Motor neuron (in vitro differentiated cells): ENCODE data around the gene GLMN. TPM values are rescaled to one million over a fixed set of nuclear protein-coding genes. Genes with fewer than 3 reads are reported as not detected.
"Not testable (repeated sequence)": the region's sequence is repeated elsewhere in the genome, so short reads cannot be mapped to it uniquely, and the experiment has no call there.

Source experiments
- ATAC-seq, 8 experiments: fragments of 200-7000 bp; cut with Tn5 transposase; replicated peaks in 6 of 8; 2 replicates each; pipeline ENCODE4 v1.8.0; 2021; ENCODE audit warnings: mild to moderate bottlenecking in 8 of 8, moderate library complexity in 8 of 8
- H3K27ac ChIP-seq, 2 donors: fragments of 250-450 bp; sonication (Bioruptor Pico); 2 replicates each; pipeline ENCODE4 v1.9.0; 2021; ENCODE audit warnings: antibody characterized with exemption in 2 of 2, mild to moderate bottlenecking in 2 of 2, moderate library complexity in 1 of 2
- H3K4me1 ChIP-seq, 2 donors: fragments of 250-450 bp; sonication (Bioruptor Pico); replicated peaks in 1 of 2; 2 replicates each; pipeline ENCODE4 v1.6.1; 2021; ENCODE audit warnings: antibody characterized with exemption in 2 of 2, mild to moderate bottlenecking in 2 of 2, moderate library complexity in 1 of 2
- H3K4me3 ChIP-seq, 5 donors: fragments of 250-450 bp; sonication (Bioruptor Pico); 2 replicates each; pipeline ENCODE4 v1.9.0; 2021; ENCODE audit warnings: antibody characterized with exemption in 5 of 5, mild to moderate bottlenecking in 5 of 5, moderate library complexity in 4 of 5
- WGBS, 10 experiments: fragments of 450-650 bp; shearing (Covaris generic); methylation state at CpG; one replicate each; pipeline ENCODE4 v1.0.0; 2022; 5-methylcytosine and 5-hydroxymethylcytosine counted together
- in situ Hi-C, 9 experiments: fragments of 400-800 bp; cut with MboI; loops; one replicate each; pipeline ENCODE4 v1.15.0; 2021; ENCODE audit warnings: low sequenced_read_pairs in 9 of 9, low pct_unique_long_range_greater_than_20kb in 2 of 9; ENCODE audit not compliant: unreplicated experiment in 9 of 9
- total RNA-seq, 8 experiments: library from RNA; unstranded; fragments of 300-600 nt; gene quantifications; 2 replicates each; pipeline versions ENCODE4 v1.2.3 to v1.2.4, GENCODE V29; 2022

GLMN gene
- total RNA-seq, 8 experiments from 2014 or later = 10.7 to 32.1 (median 20.9) TPM

DNA sequence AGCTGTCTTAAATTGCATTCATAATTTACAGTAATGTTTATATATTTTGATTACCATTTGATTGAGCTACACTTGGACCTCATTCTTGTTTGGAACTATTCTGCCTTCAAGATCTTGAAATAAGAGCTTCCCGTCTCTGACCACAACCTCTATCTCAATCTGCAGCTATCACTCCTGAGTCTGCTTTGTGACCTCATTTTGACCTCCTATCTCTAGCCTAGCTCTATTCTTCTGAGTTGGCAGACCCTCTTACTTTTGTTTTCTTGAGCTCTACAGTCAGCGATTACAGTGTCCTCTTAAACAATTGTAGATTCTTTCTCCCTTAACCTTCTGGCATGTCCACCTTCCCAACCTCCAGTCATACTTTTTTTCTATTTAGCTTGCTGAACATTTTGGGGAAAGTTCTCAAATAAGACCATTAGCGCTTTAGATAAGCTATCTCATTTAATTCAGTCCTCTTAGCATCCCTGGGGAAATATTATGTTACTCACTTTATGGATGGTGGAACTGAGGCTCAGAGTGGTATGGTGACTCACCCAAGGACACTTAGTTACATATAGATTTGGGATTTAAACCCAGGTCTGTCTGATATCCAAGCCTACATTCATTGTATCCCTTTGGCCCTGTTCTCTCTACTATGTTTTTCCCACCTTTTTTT, 19.2 kb upstream of the GLMN start:
- no peak for ATAC-seq
- Histone ChIP-seq H3K4me1 (no peaks in the 10 kb centered on the region), H3K27ac (no peak overlapping the region), H3K4me3 (no peak overlapping the region)
- 62 to 100% (median 86%) methylated on average over 1 to 3 of the region's 3 CpGs for WGBS, 10 experiments
- in situ Hi-C loops = loop anchor here in 3 of 9 experiments (25.0 kb wide), 1 partner anchor 294 kb away; no protein-coding TSS in a partner anchor

DNA sequence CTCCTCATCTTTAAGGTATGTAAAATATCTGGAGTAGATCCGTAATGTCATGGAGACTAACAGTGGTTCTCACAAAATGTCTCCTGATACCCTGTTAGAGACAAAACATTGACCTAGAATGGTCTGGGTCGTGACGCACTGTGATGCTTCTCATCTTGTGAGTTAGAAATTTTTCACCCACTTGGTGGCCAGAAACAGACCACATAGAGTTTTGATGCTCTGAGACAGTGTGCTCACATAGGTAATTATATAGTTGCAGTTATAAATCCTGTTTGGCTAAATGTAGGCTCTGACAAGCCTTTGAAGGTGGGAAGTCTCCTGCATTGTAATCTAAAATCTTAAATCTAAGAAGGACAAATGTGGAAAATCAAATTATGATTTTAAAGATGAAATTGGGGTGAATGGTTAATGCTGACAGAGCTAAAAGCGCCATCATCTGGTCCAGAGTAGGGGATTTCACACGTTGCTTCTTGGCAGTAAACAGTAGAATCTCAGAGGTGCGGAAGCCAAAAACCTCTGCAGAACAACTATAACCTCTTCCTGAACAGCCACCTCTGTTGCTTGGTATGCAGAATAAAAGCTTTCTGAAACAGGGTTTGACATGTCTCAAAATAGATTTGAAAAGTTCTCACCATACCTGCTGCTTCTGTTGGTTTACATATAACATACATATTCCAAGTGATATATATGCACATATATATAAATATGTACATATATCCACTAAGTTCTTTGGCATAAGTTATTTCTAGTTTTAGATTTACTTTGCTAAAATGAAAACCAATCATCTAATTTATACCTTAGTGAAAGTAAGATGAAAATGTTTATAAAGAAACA, 17.2 kb upstream of the GLMN start:
- no peaks in the 10 kb centered on the region for H3K4me1 ChIP-seq
- in situ Hi-C loops = loop anchor here in 3 of 9 experiments (25.0 kb wide), 1 partner anchor 296 kb away; no protein-coding TSS in a partner anchor
- ATAC-seq = peak in 3 of 8 experiments; percentile 52 to 97 (median 56)
- H3K27ac ChIP-seq = no peak overlapping the region
- H3K4me3 ChIP-seq = no peak overlapping the region
- WGBS, 10 experiments = 87 to 100% (median 89%) methylated on average over 1 to 6 of the region's 6 CpGs; no CpG with 5 or more reads in 1 of the 10 experiments

GRCh38 chr1:92314024-92314423, 15.2 kb upstream of the GLMN start:
- in situ Hi-C loops = loop anchor here in 4 of 9 experiments (5.0 to 25.0 kb wide), 2 partner anchors 288 to 298 kb away; no protein-coding TSS in a partner anchor
- Histone ChIP-seq H3K27ac (no peak overlapping the region), H3K4me1 (no peaks in the 10 kb centered on the region), H3K4me3 (no peak overlapping the region)
- no peak for ATAC-seq
- WGBS, 10 experiments = 89 to 100% (median 100%) methylated on average over 1 of the region's 1 CpG; no CpG with 5 or more reads in 1 of the 10 experiments

DNA sequence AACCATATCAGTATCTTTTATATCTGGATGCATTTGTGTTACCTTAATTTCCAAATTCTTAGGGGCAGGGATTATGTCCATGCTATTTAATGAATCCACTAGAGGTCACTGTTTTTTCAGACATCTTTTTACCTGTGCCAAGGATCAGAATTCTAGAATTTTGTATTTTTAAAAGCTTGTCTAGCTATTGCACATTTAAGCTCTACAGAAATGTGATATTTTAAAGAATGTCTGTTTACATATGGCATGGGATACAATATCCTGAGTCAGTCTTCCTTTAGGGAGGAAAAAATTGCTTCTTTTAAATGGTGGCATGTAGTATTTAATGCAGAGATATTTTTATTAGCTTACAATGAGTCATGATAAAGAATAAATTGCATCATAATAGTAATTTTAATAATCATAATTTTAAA, 11.4 kb upstream of the GLMN start:
- Histone ChIP-seq H3K27ac (no peak overlapping the region), H3K4me3 (no peak overlapping the region), H3K4me1 (no peaks in the 10 kb centered on the region)
- in situ Hi-C loops = loop anchor here in 4 of 9 experiments (5.0 to 25.0 kb wide), 2 partner anchors 292 to 302 kb away; no protein-coding TSS in a partner anchor
- ATAC-seq = peak in 3 of 8 experiments; percentile 33 to 62 (median 40)

DNA sequence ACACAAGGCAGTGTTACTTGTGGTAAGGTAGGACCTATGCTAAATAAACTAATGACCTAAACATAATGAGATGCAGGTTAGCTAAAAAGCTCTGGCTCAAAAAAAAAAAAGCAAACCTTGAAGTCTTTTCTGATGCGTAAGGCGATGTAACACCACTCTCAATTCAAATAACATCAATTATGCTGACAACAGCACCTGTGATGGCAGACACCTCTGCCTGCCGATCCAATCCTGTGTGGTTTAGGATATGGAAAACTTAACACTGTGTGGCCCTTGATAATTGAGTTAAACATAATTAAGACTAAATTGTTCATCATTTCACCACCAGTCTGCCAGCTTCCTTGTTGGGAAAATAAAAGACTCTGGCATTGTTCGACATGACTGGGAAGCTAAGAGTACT, 9.2 kb upstream of the GLMN start:
- in situ Hi-C loops = loop anchor here in 3 of 9 experiments (25.0 kb wide), 1 partner anchor 304 kb away; no protein-coding TSS in a partner anchor
- Histone ChIP-seq H3K27ac (no peak overlapping the region), H3K4me1 (no peaks in the 10 kb centered on the region), H3K4me3 (no peak overlapping the region)
- ATAC-seq = no peak
- 67 to 100% (median 82%) methylated on average over 1 to 4 of the region's 4 CpGs for WGBS, 10 experiments

DNA sequence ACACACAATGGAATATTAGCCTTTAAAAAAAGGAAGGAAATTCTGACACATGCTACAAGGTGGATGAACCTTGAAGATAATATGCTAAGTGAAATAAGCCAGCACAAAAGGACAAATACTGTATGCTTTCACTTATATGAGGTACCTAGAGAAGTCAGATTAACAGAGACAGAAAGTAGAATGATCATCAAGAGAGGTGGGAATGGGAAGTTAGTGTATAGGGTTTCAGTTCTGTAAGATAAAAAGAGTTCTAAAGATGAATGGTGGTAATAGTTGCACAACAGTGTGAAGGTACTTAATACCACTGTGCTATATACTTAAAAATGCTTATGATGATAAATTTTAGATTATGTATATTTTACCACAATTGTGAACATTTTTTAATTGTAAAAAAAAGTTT, 7.2 kb upstream of the GLMN start:
- ATAC-seq = no peak
- Histone ChIP-seq H3K4me1 (peaks cover 0 to 3% of the 10 kb centered on the region in 2 donors), H3K27ac (no peak overlapping the region), H3K4me3 (no peak overlapping the region)
- in situ Hi-C loops = loop anchor here in 3 of 9 experiments (25.0 kb wide), 1 partner anchor 306 kb away; no protein-coding TSS in a partner anchor

GRCh38 chr1:92301021-92301420, 2.2 kb upstream of the GLMN start:
- peaks cover 6 to 18% of the 10 kb centered on the region in 2 donors for H3K4me1 ChIP-seq
- 65 to 100% (median 86%) methylated on average over 2 to 5 of the region's 5 CpGs for WGBS, 10 experiments
- H3K27ac ChIP-seq = no peak overlapping the region
- ATAC-seq = no peak
- H3K4me3 ChIP-seq = no peak overlapping the region
- in situ Hi-C loops = loop anchor here in 3 of 9 experiments (25.0 kb wide), 1 partner anchor 311 kb away; no protein-coding TSS in a partner anchor

DNA sequence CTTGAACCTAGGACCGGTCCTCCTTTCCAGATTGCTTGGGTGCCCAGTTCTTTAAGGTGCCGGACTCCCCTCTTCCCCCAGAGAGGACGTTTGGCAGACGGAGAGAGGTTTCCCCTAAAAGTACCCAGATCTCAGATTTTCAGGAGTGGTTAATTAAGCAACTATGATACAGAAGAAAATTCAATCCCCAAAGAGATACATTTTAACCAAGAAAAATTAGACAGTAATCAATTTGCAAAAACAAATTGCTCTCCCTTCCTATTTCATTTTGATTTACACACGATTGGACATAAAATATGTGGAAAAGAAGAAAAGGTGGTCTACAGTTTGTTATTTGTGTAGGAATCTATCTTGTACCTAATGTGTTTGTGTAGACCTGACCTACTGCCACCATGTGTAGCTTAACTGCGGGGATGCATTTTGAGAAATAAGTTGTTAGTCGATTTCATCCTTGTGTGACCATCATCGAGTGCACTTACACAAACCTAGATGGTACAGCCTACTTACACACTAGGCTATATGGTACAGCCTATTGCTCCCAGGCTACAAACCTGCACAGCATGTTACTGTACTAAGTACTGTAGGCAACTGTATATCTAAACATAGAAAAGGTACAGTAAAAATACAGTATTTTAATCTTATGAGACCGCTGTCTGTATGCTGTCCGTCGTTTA, 827 bp upstream of the GLMN start:
- WGBS, 10 experiments = 0 to 79% (median 36%) methylated on average over 5 to 10 of the region's 11 CpGs
- ATAC-seq = no peak
- Histone ChIP-seq H3K4me3 (peak overlapping the region; percentile 78 to 90 (median 88)), H3K27ac (peak overlapping the region; percentile 88 to 94), H3K4me1 (peaks cover 6 to 18% of the 10 kb centered on the region in 2 donors)
- in situ Hi-C loops = loop anchor here in 4 of 9 experiments (25.0 kb wide), 3 partner anchors 287 to 313 kb away; no protein-coding TSS in a partner anchor

DNA sequence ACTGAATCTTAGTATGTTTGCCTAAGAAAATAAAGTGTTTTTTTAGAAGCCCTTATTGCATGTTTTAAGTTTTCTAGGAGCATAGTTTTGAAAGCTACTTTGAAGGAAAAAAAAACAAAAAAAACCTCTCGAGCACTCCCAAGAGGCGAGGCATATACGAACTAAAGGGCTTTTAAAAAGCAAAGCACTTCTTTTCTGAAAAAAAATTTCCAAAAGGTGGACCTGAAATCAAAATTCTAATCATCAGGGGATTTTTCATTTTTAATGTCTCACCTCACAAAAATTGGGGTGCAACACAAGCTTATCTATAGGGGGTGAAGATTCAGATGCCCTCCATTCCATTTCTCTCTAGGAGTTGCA, 594 bp downstream of the GLMN start:
- in situ Hi-C loops = loop anchor here in 2 of 9 experiments (25.0 kb wide), 2 partner anchors 286 to 311 kb away; no protein-coding TSS in a partner anchor
- peak in 2 of 8 experiments; percentile 3 to 6 for ATAC-seq
- WGBS, 10 experiments = 0 to 23% (median 4%) methylated on average over 1 to 3 of the region's 3 CpGs; no CpG with 5 or more reads in 1 of the 10 experiments
- Histone ChIP-seq H3K4me1 (peaks cover 6 to 18% of the 10 kb centered on the region in 2 donors), H3K27ac (peak overlapping the region; percentile 88 to 94), H3K4me3 (peak overlapping the region; percentile 78 to 90 (median 88))

DNA sequence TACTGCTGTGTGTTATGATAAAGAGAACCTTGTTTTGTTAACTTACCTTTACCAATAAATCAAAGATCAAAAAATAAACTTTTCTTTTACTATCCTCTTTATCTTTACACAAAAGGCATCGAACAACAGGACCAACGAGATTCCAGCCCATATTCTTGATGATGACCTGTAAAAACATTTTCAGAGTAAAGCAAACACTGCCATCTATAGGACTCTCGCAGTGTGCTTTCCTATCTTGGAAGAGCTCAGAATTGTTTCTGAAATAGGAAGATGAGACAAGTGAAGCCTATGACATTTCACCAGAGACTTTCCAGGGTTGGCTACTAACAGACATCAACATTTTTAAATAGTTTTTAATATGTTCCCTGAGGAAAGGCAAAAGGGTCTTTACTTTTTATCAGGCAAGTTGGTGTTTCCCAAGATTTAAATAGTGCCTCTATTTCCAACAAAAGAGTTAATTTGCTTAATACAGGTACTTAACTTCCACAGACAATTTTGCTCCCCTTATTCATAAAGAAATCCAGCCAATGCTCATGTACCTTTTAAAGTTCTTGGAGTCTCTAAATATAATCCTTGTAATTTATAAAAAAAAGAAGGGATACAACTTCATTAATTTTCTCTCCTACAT, 7.3 kb downstream of the GLMN start:
- peak in 7 of 8 experiments; percentile 33 to 76 (median 64) for ATAC-seq
- H3K4me3 ChIP-seq = no peak overlapping the region
- H3K27ac ChIP-seq = no peak overlapping the region
- WGBS, 10 experiments = 4 to 71% (median 39%) methylated on average over 1 to 3 of the region's 3 CpGs; no CpG with 5 or more reads in 1 of the 10 experiments
- in situ Hi-C loops = loop anchor here in 2 of 9 experiments (25.0 kb wide), 2 partner anchors 279 to 304 kb away; no protein-coding TSS in a partner anchor
- H3K4me1 ChIP-seq = no peaks in the 10 kb centered on the region

DNA sequence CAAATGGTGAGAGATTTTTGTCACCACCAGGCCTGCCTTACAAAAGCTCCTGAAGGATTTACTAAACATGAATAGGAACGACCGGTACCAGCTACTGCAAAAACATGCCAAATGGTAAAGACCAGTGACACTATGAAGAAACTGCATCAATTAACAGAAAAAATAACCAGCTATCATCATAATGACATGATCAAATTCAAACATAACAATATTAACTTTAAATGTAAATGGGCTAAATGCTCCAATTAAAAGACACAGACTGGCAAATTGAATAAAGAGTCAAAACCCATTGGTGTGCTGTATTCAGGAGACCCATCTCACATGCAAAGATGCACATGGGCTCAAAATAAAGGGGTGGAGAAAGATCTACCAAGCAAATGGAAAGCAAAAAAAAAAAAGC, 17.4 kb downstream of the GLMN start:
- 77 to 100% (median 91%) methylated on average over 2 of the region's 2 CpGs; no CpG with 5 or more reads in 4 of the 10 experiments for WGBS, 10 experiments

GRCh38 chr1:92279781-92280180, 19.0 kb downstream of the GLMN start:
- in situ Hi-C loops = loop anchor here in 2 of 9 experiments (25.0 kb wide), 2 partner anchors 267 to 292 kb away; no protein-coding TSS in a partner anchor

More for the DNA sequence above, 17.4 kb downstream of the GLMN start:
- H3K27ac ChIP-seq, H3K4me1 ChIP-seq, H3K4me3 ChIP-seq, ATAC-seq: not testable (repeated sequence)
- in situ Hi-C loops = loop anchor here in 2 of 9 experiments (25.0 kb wide), 2 partner anchors 269 to 294 kb away; no protein-coding TSS in a partner anchor

More at GRCh38 chr1:92279781-92280180, 19.0 kb downstream of the GLMN start:
- ATAC-seq, H3K27ac ChIP-seq, H3K4me3 ChIP-seq, H3K4me1 ChIP-seq: not testable (repeated sequence)
- WGBS, 10 experiments = 67 to 100% (median 87%) methylated on average over 2 to 15 of the region's 15 CpGs; no CpG with 5 or more reads in 4 of the 10 experiments
